Neural cell (in vitro differentiated cells): ENCODE data around the gene STX8. TPM values are rescaled to one million over a fixed set of nuclear protein-coding genes. Genes with fewer than 3 reads are reported as not detected.

Experiments used
- H2AFZ ChIP-seq: fragments of 200-600, 300-800 bp; sonication (generic), shearing (Covaris generic); 2 replicates; pipeline ENCODE4 v1.6.0; 2014; ENCODE audit warnings: low read depth, mild to moderate bottlenecking, antibody characterized with exemption, low read length, moderate library complexity
- H3F3A ChIP-seq: fragments of 200-600 bp; shearing (Covaris generic); 2 replicates; pipeline ENCODE4 v1.6.1; 2016; ENCODE audit warnings: mild to moderate bottlenecking, moderate library complexity, mixed read lengths, antibody characterized with exemption, low read length; ENCODE audit not compliant: insufficient read depth, poor library complexity, severe bottlenecking
- H3K27ac ChIP-seq: fragments of 200-600, 300-800 bp; sonication (generic), shearing (Covaris generic); 2 replicates; pipeline ENCODE4 v1.5.1; 2014; ENCODE audit warnings: mild to moderate bottlenecking, low read length, moderate library complexity
- H3K27me3 ChIP-seq: fragments of 300-800, 200-600 bp; sonication (generic), shearing (Covaris generic); 2 replicates; pipeline ENCODE4 v1.6.0; 2014; ENCODE audit warnings: mild to moderate bottlenecking, low read depth, low read length, moderate library complexity; ENCODE audit not compliant: insufficient read depth
- H3K36me3 ChIP-seq: fragments of 300-800, 200-600 bp; sonication (generic), shearing (Covaris generic); 2 replicates; pipeline ENCODE4 v1.5.1; 2014; ENCODE audit warnings: mild to moderate bottlenecking, antibody characterized with exemption, low read length, moderate library complexity; ENCODE audit not compliant: insufficient read depth
- H3K4me2 ChIP-seq: fragments of 300-800, 200-600 bp; sonication (generic), shearing (Covaris generic); 2 replicates; pipeline ENCODE4 v1.6.0; 2014; ENCODE audit warnings: mild to moderate bottlenecking, low read length
- H3K4me3 ChIP-seq: fragments of 300-800, 200-600 bp; sonication (generic), shearing (Covaris generic); 2 replicates; pipeline ENCODE4 v1.5.1; 2014; ENCODE audit warnings: mild to moderate bottlenecking, low read length, moderate library complexity
- H3K79me2 ChIP-seq: fragments of 200-600 bp; shearing (Covaris generic); replicated peaks from 2 replicates; pipeline ENCODE4 v1.6.0; 2014; ENCODE audit warnings: mild to moderate bottlenecking, low read length, moderate library complexity; ENCODE audit not compliant: insufficient read depth
- H3K9ac ChIP-seq: fragments of 300-800, 200-600 bp; sonication (generic), shearing (Covaris generic); 2 replicates; pipeline ENCODE4 v1.6.1; 2016; ENCODE audit warnings: mild to moderate bottlenecking, low read length, mixed read lengths
- H3K9me2 ChIP-seq: fragments of 200-600 bp; shearing (Covaris generic); 2 replicates; pipeline ENCODE4 v1.6.1; 2016; ENCODE audit warnings: mild to moderate bottlenecking, low read length, mixed read lengths; ENCODE audit not compliant: insufficient read depth
- H3K9me3 ChIP-seq: fragments of 200-600, 300-800 bp; sonication (generic), shearing (Covaris generic); 2 replicates; pipeline ENCODE4 v1.6.1; 2016; ENCODE audit warnings: mild to moderate bottlenecking, mixed run types, low read length, moderate library complexity, mixed read lengths
- H4K20me1 ChIP-seq: fragments of 200-600 bp; shearing (Covaris generic); 2 replicates; pipeline ENCODE4 v1.6.1; 2016; ENCODE audit warnings: mild to moderate bottlenecking, mixed run types; ENCODE audit not compliant: insufficient read depth
- CTCF ChIP-seq: fragments of 450-650 bp; IDR thresholded peaks from 2 replicates; pipeline ENCODE4 v1.5.1; 2014; ENCODE audit warnings: antibody characterized with exemption, mild to moderate bottlenecking, moderate library complexity; ENCODE audit not compliant: poor library complexity, severe bottlenecking
- EP300 ChIP-seq: fragments of 450-650 bp; conservative IDR thresholded peaks from 2 replicates; pipeline ENCODE4 v1.6.1; 2014; ENCODE audit warnings: antibody characterized with exemption, mild to moderate bottlenecking, moderate library complexity; ENCODE audit not compliant: poor library complexity, severe bottlenecking
- EZH2 ChIP-seq: fragments of 200-600, 300-800 bp; shearing (Covaris generic), sonication (generic); IDR thresholded peaks from 2 replicates; pipeline ENCODE4 v1.6.1; 2014; ENCODE audit warnings: antibody characterized with exemption, low read length, borderline replicate concordance, mild to moderate bottlenecking; ENCODE audit not compliant: insufficient read depth, poor library complexity, severe bottlenecking
- MXI1 ChIP-seq: fragments of 450-650 bp; conservative IDR thresholded peaks from 2 replicates; pipeline ENCODE4 v1.6.1; 2014; ENCODE audit warnings: antibody characterized with exemption, mild to moderate bottlenecking; ENCODE audit not compliant: poor library complexity, severe bottlenecking
- POLR2AphosphoS5 ChIP-seq: IDR thresholded peaks from 2 replicates; pipeline ENCODE4 v1.6.1; 2012
- RAD21 ChIP-seq: fragments of 450-650 bp; conservative IDR thresholded peaks from 2 replicates; pipeline ENCODE4 v1.6.1; 2014; ENCODE audit warnings: antibody characterized with exemption, mild to moderate bottlenecking, moderate library complexity
- REST ChIP-seq: IDR thresholded peaks from 2 replicates; pipeline ENCODE4 v1.6.1; 2012; ENCODE audit warnings: borderline replicate concordance
- SMC3 ChIP-seq: fragments of 450-650 bp; conservative IDR thresholded peaks from 2 replicates; pipeline ENCODE4 v1.6.1; 2014; ENCODE audit warnings: antibody characterized with exemption, mild to moderate bottlenecking, moderate library complexity; ENCODE audit not compliant: poor library complexity
- TAF1 ChIP-seq: IDR thresholded peaks from 2 replicates; pipeline ENCODE4 v1.6.1; 2012; ENCODE audit warnings: low read depth
- polyA plus RNA-seq: library from polyadenylated mRNA; depleted of rRNA; stranded (reverse); fragments of >200 nt; gene quantifications from 2 replicates; pipeline ENCODE4 v1.2.3, GENCODE V29; 2014

The STX8 gene
- polyA plus RNA-seq, 1 donor from 2014 or later, result 100 TPM

DNA sequence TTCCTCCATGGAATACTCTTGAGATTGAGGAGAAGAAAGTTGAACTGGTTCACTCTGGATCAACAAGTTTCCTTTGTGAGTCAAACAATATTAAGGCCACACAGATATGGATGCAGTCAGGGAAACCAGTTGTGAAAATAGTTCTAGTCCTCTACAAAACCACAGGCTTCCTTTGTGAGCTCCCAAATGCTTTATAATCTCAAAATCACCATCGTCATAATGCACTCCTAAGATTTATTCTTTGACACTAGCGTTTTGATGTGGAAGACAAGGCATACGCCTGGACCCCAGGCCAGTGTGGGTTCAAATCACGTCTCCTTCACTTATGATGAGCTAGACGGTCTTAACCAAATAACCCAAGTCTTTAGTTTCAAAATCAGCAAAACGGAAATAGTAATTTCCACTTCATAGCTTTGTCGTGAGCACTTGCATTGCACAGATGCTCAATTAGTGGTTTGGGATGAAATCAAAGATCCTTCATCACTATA, 142.6 kb downstream of the STX8 start:
- Histone ChIP-seq H3K9ac (no peak overlapping the region), H3K27me3 (no peaks in the 10 kb centered on the region), H3K4me3 (no peak overlapping the region), H3K4me2 (no peak overlapping the region), H2AFZ (no peak overlapping the region), H3K9me3 (no peaks in the 10 kb centered on the region), H3K9me2 (no peaks in the 10 kb centered on the region), H3F3A (no peaks in the 10 kb centered on the region), H3K79me2 (no peaks in the 10 kb centered on the region), H3K27ac (no peak overlapping the region), H4K20me1 (no peaks in the 10 kb centered on the region), H3K36me3 (no peaks in the 10 kb centered on the region)
- no peak for TF ChIP-seq MXI1
- TF ChIP-seq SMC3, result no peak
- TF ChIP-seq TAF1, result no peak
- TF ChIP-seq EP300, result no peak
- TF ChIP-seq POLR2AphosphoS5, result no peak
- TF ChIP-seq CTCF, result no peak
- TF ChIP-seq RAD21, result no peak
- no peak for TF ChIP-seq EZH2

- no peaks in the 10 kb centered on the region for H3K79me2 ChIP-seq
- H3K9me3 ChIP-seq, result no peaks in the 10 kb centered on the region
- no peak overlapping the region for H3K27ac ChIP-seq
- H4K20me1 ChIP-seq, result no peaks in the 10 kb centered on the region
- no peak overlapping the region for H2AFZ ChIP-seq
- H3K9ac ChIP-seq, result no peak overlapping the region
- no peaks in the 10 kb centered on the region for H3K36me3 ChIP-seq
- no peaks in the 10 kb centered on the region for H3K9me2 ChIP-seq
- no peaks in the 10 kb centered on the region for H3K27me3 ChIP-seq
- TF ChIP-seq POLR2AphosphoS5 (no peak), EZH2 (no peak), RAD21 (no peak), EP300 (no peak), SMC3 (no peak), MXI1 (no peak), REST (no peak), TAF1 (no peak)
- H3K4me3 ChIP-seq, result no peak overlapping the region
- no peaks in the 10 kb centered on the region for H3F3A ChIP-seq
- H3K4me2 ChIP-seq, result no peak overlapping the region
Observed at GRCh38 chr17:9432134-9432885, 143.3 kb downstream of the STX8 start.
